Measurements from ENCODE around the gene CRYZL1. TPM values are rescaled to one million over a fixed set of nuclear protein-coding genes. Genes with fewer than 3 reads are reported as not detected.
A peak's percentile ranks its signal among the peaks of the same experiment; 100 is the strongest.
"Not testable (repeated sequence)": the region's sequence is repeated elsewhere in the genome, so short reads cannot be mapped to it uniquely, and the experiment has no call there.

CRYZL1 gene
- total and polyA plus RNA-seq, 7 donors, result 17.3 to 90.8 (median 46.6) TPM

GRCh38 chr21:33578959-33579542, 62.5 kb downstream of the CRYZL1 start:
- no peaks in the 10 kb centered on the region for H3K27me3 ChIP-seq
- peaks cover 6 to 44% (median 18%) of the 10 kb centered on the region in 4 donors for H3K36me3 ChIP-seq
- intact Hi-C loops (cut with DNase I), result no loop called here
- no peak overlapping the region for H3K4me3 ChIP-seq
- TF ChIP-seq POLR2AphosphoS5 (IDR thresholded peaks at IDR 0.05) (peak in 1 of 4 donors; percentile 29), CTCF (IDR thresholded peaks at IDR 0.05) (no peak)
- DNase-seq, result no peak
- no peaks in the 10 kb centered on the region for H3K9me3 ChIP-seq
- WGBS, 2 donors, result 90 to 92% methylated on average over 7 of the region's 7 CpGs
- peaks cover 0 to 4% (median 0%) of the 10 kb centered on the region in 4 donors for H3K4me1 ChIP-seq
- peak overlapping the region in 1 of 4 donors; percentile 20 for H3K27ac ChIP-seq

GRCh38 chr21:33578214-33578613, 63.3 kb downstream of the CRYZL1 start:
- TF ChIP-seq CTCF (IDR thresholded peaks at IDR 0.05) (no peak), POLR2AphosphoS5 (IDR thresholded peaks at IDR 0.05) (no peak), POLR2A (IDR thresholded peaks at IDR 0.05) (no peak)
- Histone ChIP-seq H3K4me3 (no peak overlapping the region), H3K4me1 (peaks cover 0 to 4% (median 2%) of the 10 kb centered on the region in 4 donors), H3K27me3 (no peaks in the 10 kb centered on the region), H3K36me3 (peaks cover 6 to 52% (median 23%) of the 10 kb centered on the region in 4 donors), H3K9me3 (no peaks in the 10 kb centered on the region), H3K27ac (no peak overlapping the region)
- intact Hi-C loops (cut with DNase I), result no loop called here
- 90 to 93% methylated on average over 2 of the region's 2 CpGs for WGBS, 2 donors
- no peak for DNase-seq

- DNase-seq; H3K4me3 ChIP-seq; H3K27me3 ChIP-seq; intact Hi-C loops (cut with DNase I); H3K27ac ChIP-seq; H3K9me3 ChIP-seq: not testable (repeated sequence)
- 4 to 43% methylated on average over 2 of the region's 2 CpGs for WGBS, 2 donors
- H3K36me3 ChIP-seq, result peaks cover 6 to 65% (median 23%) of the 10 kb centered on the region in 4 donors
- peaks cover 0 to 16% (median 13%) of the 10 kb centered on the region in 4 donors for H3K4me1 ChIP-seq
Observed at GRCh38 chr21:33576741-33577141, 64.8 kb downstream of the CRYZL1 start.

- Histone ChIP-seq H3K4me1 (peaks cover 0 to 16% (median 12%) of the 10 kb centered on the region in 4 donors), H3K4me3 (no peak overlapping the region), H3K27ac (peak overlapping the region in 3 of 4 donors; percentile 2 to 54 (median 45)), H3K9me3 (no peaks in the 10 kb centered on the region), H3K27me3 (no peaks in the 10 kb centered on the region), H3K36me3 (peaks cover 24 to 96% (median 36%) of the 10 kb centered on the region in 4 donors)
- peak in 1 of 4 donors; percentile 15 for TF ChIP-seq POLR2AphosphoS5 (IDR thresholded peaks at IDR 0.05)
- no peak for TF ChIP-seq EP300 (IDR thresholded peaks at IDR 0.05)
- DNase-seq, result no peak
- intact Hi-C loops (cut with DNase I), result no loop called here
- 42 to 62% methylated on average over 3 of the region's 3 CpGs for WGBS, 2 donors
Observed at GRCh38 chr21:33572350-33572749, 69.2 kb downstream of the CRYZL1 start.

- WGBS, 2 donors, result 95% methylated on average over 5 of the region's 5 CpGs
- H3K27ac ChIP-seq, result no peak overlapping the region
- DNase-seq, result no peak
- H3K36me3 ChIP-seq, result peaks cover 23 to 78% (median 30%) of the 10 kb centered on the region in 4 donors
- no peak for TF ChIP-seq POLR2A (IDR thresholded peaks at IDR 0.05)
- intact Hi-C loops (cut with DNase I), result no loop called here
- H3K4me1 ChIP-seq, result peaks cover 0 to 16% (median 12%) of the 10 kb centered on the region in 4 donors
- H3K9me3 ChIP-seq, result no peaks in the 10 kb centered on the region
- H3K27me3 ChIP-seq, result no peaks in the 10 kb centered on the region
- no peak overlapping the region for H3K4me3 ChIP-seq
Observed at GRCh38 chr21:33569991-33570390, 71.5 kb downstream of the CRYZL1 start.

GRCh38 chr21:33568448-33568847, 73.1 kb downstream of the CRYZL1 start:
- no peak overlapping the region for H3K4me3 ChIP-seq
- peaks cover 0 to 16% (median 12%) of the 10 kb centered on the region in 4 donors for H3K4me1 ChIP-seq
- no peak for DNase-seq
- H3K27me3 ChIP-seq, result no peaks in the 10 kb centered on the region
- intact Hi-C loops (cut with DNase I), result no loop called here
- 80 to 89% methylated on average over 2 of the region's 2 CpGs for WGBS, 2 donors
- no peaks in the 10 kb centered on the region for H3K9me3 ChIP-seq
- TF ChIP-seq CTCF (IDR thresholded peaks at IDR 0.05) (no peak), POLR2AphosphoS5 (IDR thresholded peaks at IDR 0.05) (no peak), POLR2A (IDR thresholded peaks at IDR 0.05) (no peak), EP300 (IDR thresholded peaks at IDR 0.05) (no peak)
- no peak overlapping the region for H3K27ac ChIP-seq
- peaks cover 9 to 71% (median 20%) of the 10 kb centered on the region in 4 donors for H3K36me3 ChIP-seq
